Uterus (tissue), 4 donors: ENCODE results near the gene CKM. TPM values are rescaled to one million over a fixed set of nuclear protein-coding genes. Genes with fewer than 3 reads are reported as not detected.
"Not testable (repeated sequence)": the region's sequence is repeated elsewhere in the genome, so short reads cannot be mapped to it uniquely, and the experiment has no call there.

Experiments
- DNase-seq, 2 donors: peaks; one replicate each; pipeline ENCODE4 v3.0.0-alpha.2; 2019 to 2020
- H3K27ac ChIP-seq, 2 donors: fragments of 200-600 bp; sonication (generic); 1 replicate in 1 of 2; 2 replicates in 1 of 2; pipeline ENCODE4 v1.5.1; 2016 to 2018
- H3K27me3 ChIP-seq, 2 donors: fragments of 200-600 bp; sonication (generic); one replicate each; pipeline ENCODE4 v1.5.1; 2018 to 2019; ENCODE audit warnings: control low read depth in 1 of 2
- H3K36me3 ChIP-seq, 2 donors: fragments of 200-600 bp; sonication (generic); one replicate each; pipeline ENCODE4 v1.5.1; 2019; ENCODE audit warnings: control low read depth in 1 of 2
- H3K4me1 ChIP-seq, 2 donors: fragments of 200-600 bp; sonication (generic); one replicate each; pipeline ENCODE4 v1.5.1; 2018 to 2019; ENCODE audit warnings: control low read depth in 1 of 2
- H3K4me3 ChIP-seq, 2 donors: fragments of 200-600 bp; sonication (generic); 1 replicate in 1 of 2; 2 replicates in 1 of 2; pipeline ENCODE4 v1.5.1; 2018 to 2019; ENCODE audit warnings: mild to moderate bottlenecking in 1 of 2
- H3K9me3 ChIP-seq, 2 donors: fragments of 200-600 bp; sonication (generic); one replicate each; pipeline ENCODE4 v1.5.1; 2019; ENCODE audit warnings: control low read depth in 1 of 2
- POLR2A ChIP-seq, 2 donors: fragments of 450-650 bp; IDR thresholded peaks; one replicate each; pipeline ENCODE4 v1.6.1; 2016; ENCODE audit warnings: antibody characterized with exemption in 2 of 2, mild to moderate bottlenecking in 1 of 2, moderate library complexity in 1 of 2
- intact Hi-C: fragments of 100-400 bp; cut with DNase I; formaldehyde crosslinking; loops from one replicate; pipeline ENCODE4 v1.15.1; 2023; ENCODE audit warnings: low total_unique reads
- total RNA-seq, 4 donors: library from RNA; depleted of rRNA in 3 of 4; stranded (reverse); fragments of >200 nt in 3 of 4; gene quantifications; one replicate each; pipeline versions ENCODE4 v1.1.0 to v1.2.4, GENCODE V29; 2014 to 2023
- TF ChIP-seq, protein P1 (sequence below), 4 experiments: fragments of 200-600 bp in 2 of 4; fragments of 450-650 bp in 2 of 4; sonication (generic) in 2 of 4; IDR thresholded peaks; one replicate each; pipeline ENCODE4 v1.5.1; 2016 to 2019; ENCODE audit warnings: antibody characterized with exemption in 4 of 4, mild to moderate bottlenecking in 2 of 4, moderate library complexity in 1 of 4
- donor health status: DM: yes; HTN: yes; CAD: no.

The CKM gene
- total RNA-seq, 4 donors from 2014 or later = 1.1 to 2.5 TPM; not detected in 2

DNA sequence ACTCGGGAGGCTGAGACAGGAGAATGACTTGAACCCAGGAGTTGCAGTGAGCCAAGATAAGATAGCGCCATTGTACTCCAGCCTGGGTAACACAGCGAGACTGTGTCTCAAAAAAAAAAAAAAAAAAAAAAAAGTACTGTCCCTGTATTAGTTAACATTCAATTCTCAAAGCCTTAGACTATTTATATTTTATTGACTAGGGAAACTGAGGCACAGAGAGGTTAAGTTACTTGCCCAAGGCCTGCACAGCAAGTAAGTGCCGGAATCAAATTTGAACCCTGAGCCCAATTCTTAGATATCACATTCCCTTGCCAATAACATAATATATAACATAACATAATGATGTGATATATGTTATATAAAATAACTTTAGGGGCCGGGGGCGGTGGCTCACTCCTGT lies 17.0 kb upstream of the CKM start:
- Histone ChIP-seq H3K36me3 (no peaks in the 10 kb centered on the region), H3K27ac (no peak overlapping the region), H3K9me3 (no peaks in the 10 kb centered on the region), H3K4me1 (peaks cover 0 to 4% of the 10 kb centered on the region in 2 donors), H3K4me3 (no peak overlapping the region), H3K27me3 (peaks cover 3 to 19% of the 10 kb centered on the region in 2 donors)
- intact Hi-C loops = no loop called here
- TF ChIP-seq, protein P1, sequence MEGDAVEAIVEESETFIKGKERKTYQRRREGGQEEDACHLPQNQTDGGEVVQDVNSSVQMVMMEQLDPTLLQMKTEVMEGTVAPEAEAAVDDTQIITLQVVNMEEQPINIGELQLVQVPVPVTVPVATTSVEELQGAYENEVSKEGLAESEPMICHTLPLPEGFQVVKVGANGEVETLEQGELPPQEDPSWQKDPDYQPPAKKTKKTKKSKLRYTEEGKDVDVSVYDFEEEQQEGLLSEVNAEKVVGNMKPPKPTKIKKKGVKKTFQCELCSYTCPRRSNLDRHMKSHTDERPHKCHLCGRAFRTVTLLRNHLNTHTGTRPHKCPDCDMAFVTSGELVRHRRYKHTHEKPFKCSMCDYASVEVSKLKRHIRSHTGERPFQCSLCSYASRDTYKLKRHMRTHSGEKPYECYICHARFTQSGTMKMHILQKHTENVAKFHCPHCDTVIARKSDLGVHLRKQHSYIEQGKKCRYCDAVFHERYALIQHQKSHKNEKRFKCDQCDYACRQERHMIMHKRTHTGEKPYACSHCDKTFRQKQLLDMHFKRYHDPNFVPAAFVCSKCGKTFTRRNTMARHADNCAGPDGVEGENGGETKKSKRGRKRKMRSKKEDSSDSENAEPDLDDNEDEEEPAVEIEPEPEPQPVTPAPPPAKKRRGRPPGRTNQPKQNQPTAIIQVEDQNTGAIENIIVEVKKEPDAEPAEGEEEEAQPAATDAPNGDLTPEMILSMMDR (IDR thresholded peaks at IDR 0.05) = no peak
- no peak for TF ChIP-seq POLR2A (IDR thresholded peaks at IDR 0.05)
- no peak for DNase-seq

DNA sequence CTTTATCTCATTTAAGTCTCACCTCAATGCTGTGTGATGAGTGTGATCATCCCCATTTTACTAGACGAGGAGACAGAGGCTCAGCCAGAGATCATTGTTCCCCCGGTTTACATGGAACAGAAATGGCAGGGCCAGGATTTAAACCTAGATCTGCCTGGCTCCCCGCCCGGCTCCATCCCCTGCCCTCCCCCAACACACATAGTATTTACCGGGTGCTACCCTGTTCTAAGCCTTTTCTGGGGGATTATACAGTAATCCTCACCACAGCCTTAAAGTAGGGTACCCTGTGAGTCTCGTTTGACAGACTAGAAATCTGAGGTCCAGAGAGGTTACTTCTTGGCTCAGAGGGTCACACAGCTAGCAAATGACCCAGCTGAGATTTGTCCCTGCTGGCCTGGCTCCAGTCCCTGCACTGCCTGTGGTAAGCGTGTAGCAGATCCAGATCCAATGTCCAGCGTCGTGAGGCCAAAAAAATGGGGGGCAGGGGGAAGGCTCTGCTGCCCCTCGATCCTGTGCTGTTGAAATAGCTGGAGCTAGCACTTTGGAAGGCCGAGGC lies 14.1 kb upstream of the CKM start:
- Histone ChIP-seq H3K27me3 (peaks cover 3 to 19% of the 10 kb centered on the region in 2 donors), H3K4me3 (no peak overlapping the region), H3K36me3 (no peaks in the 10 kb centered on the region), H3K27ac (no peak overlapping the region), H3K9me3 (no peaks in the 10 kb centered on the region), H3K4me1 (peaks cover 0 to 4% of the 10 kb centered on the region in 2 donors)
- DNase-seq = no peak
- TF ChIP-seq, protein P1 (IDR thresholded peaks at IDR 0.05) = no peak
- no peak for TF ChIP-seq POLR2A (IDR thresholded peaks at IDR 0.05)
- intact Hi-C loops = no loop called here

DNA sequence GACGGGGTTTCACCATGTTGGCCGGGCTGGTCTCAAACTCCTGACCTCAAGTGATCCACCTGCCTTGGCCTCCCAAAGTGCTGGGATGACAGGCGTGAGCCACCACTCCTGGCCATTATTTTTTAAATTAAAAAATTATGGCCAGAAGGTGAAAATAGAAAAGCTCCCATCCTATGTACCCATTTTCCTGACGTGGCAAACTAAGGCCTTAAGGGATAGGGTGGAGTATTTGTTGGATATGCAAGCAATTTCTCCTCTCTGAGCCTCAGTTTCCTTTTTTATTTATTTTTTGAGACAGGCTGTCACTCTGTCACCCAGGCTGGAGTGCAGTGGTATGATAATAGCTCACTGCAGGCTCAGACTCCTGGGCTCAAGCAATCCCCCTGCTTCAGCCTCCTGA lies 12.2 kb upstream of the CKM start:
- H3K27ac ChIP-seq, H3K36me3 ChIP-seq, H3K27me3 ChIP-seq, H3K4me3 ChIP-seq, H3K4me1 ChIP-seq, DNase-seq, H3K9me3 ChIP-seq, intact Hi-C loops: not testable (repeated sequence)

DNA sequence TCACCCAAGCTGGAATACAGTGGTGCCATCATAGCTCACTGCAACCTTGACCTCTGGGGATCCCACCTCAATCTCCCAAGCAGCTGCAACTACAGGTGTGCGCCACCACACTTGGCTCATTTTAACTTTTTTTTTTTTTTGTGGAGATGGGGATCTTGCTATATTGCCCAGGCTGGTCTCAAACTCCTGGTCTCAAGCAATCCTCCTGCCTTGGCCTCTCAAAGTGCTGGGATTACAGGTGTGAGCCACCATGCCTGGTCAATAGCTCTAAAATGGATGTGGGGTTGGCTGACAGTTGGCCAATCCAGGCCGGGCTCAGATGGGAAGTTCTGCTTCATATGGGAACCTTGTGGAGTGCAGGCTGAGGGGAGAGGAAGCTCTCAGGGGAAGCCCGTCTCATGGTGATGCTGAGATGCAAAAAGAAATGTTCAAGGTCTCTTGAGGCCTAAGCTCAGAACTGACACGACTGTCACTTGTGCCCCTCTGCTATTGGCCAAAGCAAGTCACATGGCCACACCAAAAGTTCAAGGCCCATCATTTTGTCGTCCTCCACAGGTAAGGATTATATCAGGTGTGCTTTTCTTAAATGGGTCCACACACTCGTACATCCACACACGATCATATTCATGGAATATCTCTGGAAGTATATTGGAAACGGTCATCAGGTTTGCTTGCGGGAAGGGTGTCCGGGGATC lies 11.1 kb upstream of the CKM start:
- H3K4me3 ChIP-seq = no peak overlapping the region
- intact Hi-C loops = no loop called here
- no peak overlapping the region for H3K27ac ChIP-seq
- DNase-seq = no peak
- H3K9me3 ChIP-seq = no peaks in the 10 kb centered on the region
- TF ChIP-seq, protein P1 (IDR thresholded peaks at IDR 0.05) = no peak
- no peak for TF ChIP-seq POLR2A (IDR thresholded peaks at IDR 0.05)
- no peaks in the 10 kb centered on the region for H3K27me3 ChIP-seq
- H3K4me1 ChIP-seq = no peaks in the 10 kb centered on the region
- no peaks in the 10 kb centered on the region for H3K36me3 ChIP-seq

DNA sequence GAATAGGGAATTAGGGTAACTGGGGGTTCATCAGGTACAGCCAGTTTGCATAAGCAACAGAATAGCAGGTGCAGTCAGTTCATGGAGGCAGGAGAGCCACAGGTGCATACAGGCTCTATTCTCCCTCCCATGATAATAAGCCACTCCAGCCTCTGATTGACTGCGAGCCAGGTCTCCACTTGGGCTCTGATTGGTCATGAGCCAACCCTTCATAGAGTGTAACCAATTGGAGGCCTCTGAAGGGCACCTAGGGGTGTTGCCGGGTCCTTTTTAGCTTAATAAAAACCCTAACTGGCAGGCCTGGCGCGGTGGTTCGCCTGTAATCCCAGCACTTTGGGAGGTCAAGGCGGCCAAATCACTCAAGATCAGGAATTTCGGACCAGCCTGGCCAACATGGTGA lies 8.7 kb upstream of the CKM start:
- Histone ChIP-seq H3K4me1 (no peaks in the 10 kb centered on the region), H3K27ac (no peak overlapping the region), H3K4me3 (no peak overlapping the region), H3K9me3 (no peaks in the 10 kb centered on the region), H3K27me3 (no peaks in the 10 kb centered on the region), H3K36me3 (no peaks in the 10 kb centered on the region)
- DNase-seq = no peak
- intact Hi-C loops = no loop called here
- TF ChIP-seq POLR2A (IDR thresholded peaks at IDR 0.05) = no peak
- TF ChIP-seq, protein P1 (IDR thresholded peaks at IDR 0.05) = no peak
